Keratinocyte (primary cell): ENCODE data around the gene GMPS. TPM values are rescaled to one million over a fixed set of nuclear protein-coding genes. Genes with fewer than 3 reads are reported as not detected.

Experiments
- DNase-seq: peaks from one replicate; pipeline ENCODE4 v3.0.0-alpha.2; 2011; ENCODE audit warnings: low read depth, missing footprints, low spot score
- FAIRE-seq: peaks from 2 replicates; lab custom pipeline; 2011; peaks lifted over from hg19 to GRCh38; lab: Jason Lieb, UNC
- H2AFZ ChIP-seq: 2 replicates; pipeline ENCODE4 v1.6.0; 2012; ENCODE audit warnings: low read length, control low read depth, inconsistent platforms; ENCODE audit not compliant: control insufficient read depth
- H3K27ac ChIP-seq: 2 replicates; pipeline ENCODE4 v1.5.1; 2011; ENCODE audit warnings: low read length; ENCODE audit not compliant: control insufficient read depth, insufficient read depth
- H3K27me3 ChIP-seq: 3 replicates; pipeline ENCODE4 v1.6.0; 2011; ENCODE audit warnings: low read length; ENCODE audit not compliant: control insufficient read depth, insufficient read depth; ENCODE audit errors: extremely low read depth
- H3K36me3 ChIP-seq, 2 experiments: 2 replicates in 1 of 2; 3 replicates in 1 of 2; pipeline ENCODE4 v1.5.1; 2011; ENCODE audit warnings: low read length in 2 of 2, mild to moderate bottlenecking in 1 of 2; ENCODE audit not compliant: control insufficient read depth in 2 of 2, insufficient read depth in 2 of 2; ENCODE audit errors: extremely low read depth in 1 of 2
- H3K4me1 ChIP-seq: 3 replicates; pipeline ENCODE4 v1.5.1; 2011; ENCODE audit warnings: low read length; ENCODE audit not compliant: control insufficient read depth, insufficient read depth; ENCODE audit errors: extremely low read depth
- H3K4me2 ChIP-seq: 3 replicates; pipeline ENCODE4 v1.6.0; 2011; ENCODE audit warnings: low read depth, low read length; ENCODE audit not compliant: control insufficient read depth, insufficient read depth; ENCODE audit errors: extremely low read depth
- H3K4me3 ChIP-seq, 3 experiments: fragments of 200-600 bp in 1 of 3; sonication (generic) in 1 of 3; 2 replicates in 2 of 3; 3 replicates in 1 of 3; pipeline ENCODE4 v1.5.1; 2011 to 2016; ENCODE audit warnings: low read length in 3 of 3, mild to moderate bottlenecking in 3 of 3, control low read depth in 2 of 3, inconsistent platforms in 1 of 3, low read depth in 1 of 3, mixed read lengths in 1 of 3, mixed run types in 1 of 3, moderate library complexity in 1 of 3; ENCODE audit not compliant: control insufficient read depth in 2 of 3, insufficient read depth in 2 of 3; ENCODE audit errors: extremely low read depth in 1 of 3
- H3K79me2 ChIP-seq: 2 replicates; pipeline ENCODE4 v1.6.0; 2012; ENCODE audit warnings: low read length; ENCODE audit not compliant: control insufficient read depth, insufficient read depth
- H3K9ac ChIP-seq: 3 replicates; pipeline ENCODE4 v1.6.0; 2011; ENCODE audit warnings: low read length; ENCODE audit not compliant: control insufficient read depth, insufficient read depth; ENCODE audit errors: extremely low read depth
- H3K9me1 ChIP-seq: 3 replicates; pipeline ENCODE4 v1.6.0; 2011; ENCODE audit warnings: low read length; ENCODE audit not compliant: control insufficient read depth, insufficient read depth; ENCODE audit errors: extremely low read depth
- H3K9me3 ChIP-seq: 2 replicates; pipeline ENCODE4 v1.5.1; 2012; ENCODE audit warnings: low read depth, low read length; ENCODE audit not compliant: control insufficient read depth
- H4K20me1 ChIP-seq: 3 replicates; pipeline ENCODE4 v1.6.0; 2011; ENCODE audit warnings: low read length; ENCODE audit not compliant: control insufficient read depth, insufficient read depth; ENCODE audit errors: extremely low read depth
- CTCF ChIP-seq, 3 experiments: IDR thresholded peaks in 1 of 3; conservative IDR thresholded peaks in 1 of 3; optimal IDR thresholded peaks in 1 of 3; 2 replicates in 2 of 3; 3 replicates in 1 of 3; pipeline versions ENCODE3 to v1.5.1; 2011; ENCODE audit warnings: low read length in 3 of 3, mild to moderate bottlenecking in 3 of 3, moderate library complexity in 2 of 3, control low read depth in 1 of 3, inconsistent platforms in 1 of 3; ENCODE audit not compliant: insufficient read depth in 2 of 3; ENCODE audit errors: extremely low read depth in 1 of 3
- EZH2 ChIP-seq: IDR thresholded peaks from one replicate; pipeline ENCODE4 v1.6.1; 2012; ENCODE audit warnings: inconsistent platforms, mild to moderate bottlenecking, low read length, moderate library complexity
- dilution Hi-C: fragments of 300-500 bp; cut with MboI; formaldehyde crosslinking; loops from one replicate; pipeline ENCODE4 v1.7.0; 2020; ENCODE audit warnings: low sequenced_read_pairs; ENCODE audit not compliant: extremely low pct_ligation_motif_present
- polyA plus RNA-seq, 5 experiments: library from polyadenylated mRNA; depleted of rRNA in 3 of 5; stranded (reverse) in 3 of 5; stranded (forward) in 1 of 5; unstranded in 1 of 5; fragments of >200 nt; gene quantifications; 1 replicate in 1 of 5; 2 replicates in 3 of 5; 3 replicates in 1 of 5; pipeline versions ENCODE4 v1.2.1 to v1.2.3, GENCODE V29; 2011 to 2012; ENCODE audit warnings: missing spikeins in 2 of 5, low read depth in 1 of 5, low replicate concordance in 1 of 5

Gene GMPS
- polyA plus RNA-seq, 1 donor (not counting 4 experiments of a cell fraction or from before 2014, with no cell fraction given): 51.8 TPM

DNA sequence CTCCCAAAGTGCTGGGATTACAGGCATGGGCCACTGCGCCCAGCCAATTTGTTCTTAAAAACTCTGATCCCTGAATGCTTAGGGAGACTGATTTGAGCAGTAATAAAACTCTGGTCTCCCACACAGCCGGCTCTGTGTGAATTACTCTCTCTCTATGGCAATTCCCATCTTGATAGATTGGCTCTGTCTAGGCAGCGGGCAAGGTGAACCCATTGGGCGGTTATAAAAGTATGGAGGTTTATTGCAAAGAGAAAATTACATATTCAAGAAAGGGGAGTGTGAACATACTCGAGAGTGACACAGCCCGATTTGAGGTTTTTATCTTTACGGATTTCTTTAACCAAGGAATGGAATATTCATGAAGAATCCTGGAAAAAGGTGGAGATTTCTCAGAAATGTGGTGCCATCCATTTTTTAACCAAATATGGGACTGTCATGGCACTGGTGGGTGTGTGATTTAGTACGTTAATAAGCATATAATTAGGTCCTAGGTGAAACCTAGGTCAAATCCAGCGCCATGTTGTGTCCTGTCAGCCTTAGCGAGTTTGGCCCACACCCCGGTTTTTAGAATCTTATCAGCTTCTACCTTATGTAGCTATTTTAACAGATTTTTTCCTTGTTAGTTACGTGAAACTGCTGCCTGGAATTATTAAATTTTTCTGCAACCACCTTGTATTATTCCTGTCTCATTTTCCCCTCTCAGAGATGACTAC, 7.2 kb upstream of the GMPS start:
- Histone ChIP-seq H3K9ac (no peak overlapping the region), H3K4me3 (no peak overlapping the region), H3K4me2 (no peak overlapping the region), H2AFZ (no peak overlapping the region), H3K79me2 (no peaks in the 10 kb centered on the region), H3K36me3 (no peaks in the 10 kb centered on the region), H3K9me1 (no peaks in the 10 kb centered on the region), H4K20me1 (no peaks in the 10 kb centered on the region), H3K27ac (no peak overlapping the region), H3K27me3 (no peaks in the 10 kb centered on the region), H3K4me1 (peaks cover 5% of the 10 kb centered on the region), H3K9me3 (no peaks in the 10 kb centered on the region)
- FAIRE-seq: no peak
- dilution Hi-C loops: no loop called here
- no peak for TF ChIP-seq CTCF (optimal IDR thresholded peaks at IDR 0.05 in 1 of 3, IDR thresholded peaks at IDR 0.05 in 1 of 3, conservative IDR thresholded peaks at IDR 0.05 in 1 of 3; ENCODE audit: extremely low read depth in 1 of 3, insufficient read depth in 2 of 3, low read length in 3 of 3)
- TF ChIP-seq EZH2: no peak
- DNase-seq: no peak

DNA sequence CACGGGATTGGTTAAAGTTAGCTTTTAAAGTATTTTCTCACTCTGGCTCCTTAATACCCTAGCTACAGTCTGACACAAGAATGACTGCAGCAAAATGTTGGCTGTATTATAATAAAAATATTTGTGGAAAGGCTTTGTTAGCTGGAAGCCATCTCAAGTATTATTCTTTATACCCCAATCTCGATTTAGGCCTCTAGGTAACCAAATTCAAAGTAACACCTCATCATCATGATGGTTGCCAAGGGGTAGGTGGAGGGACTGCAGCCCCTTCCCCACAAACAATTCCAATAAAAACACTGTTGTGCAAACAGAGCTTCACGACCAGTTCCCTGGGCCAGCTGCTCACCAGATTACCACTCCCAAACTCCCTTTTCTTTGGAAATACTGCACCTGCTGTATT, 759 bp upstream of the GMPS start:
- DNase-seq: no peak
- Histone ChIP-seq H3K79me2 (peaks cover 42% of the 10 kb centered on the region), H3K27ac (peak overlapping the region; percentile 34), H3K4me2 (peak overlapping the region; percentile 72), H3K9me3 (no peaks in the 10 kb centered on the region), H3K9me1 (no peaks in the 10 kb centered on the region), H3K36me3 (no peaks in the 10 kb centered on the region), H2AFZ (peak overlapping the region; percentile 97), H3K4me1 (peaks cover 12% of the 10 kb centered on the region), H4K20me1 (no peaks in the 10 kb centered on the region), H3K27me3 (no peaks in the 10 kb centered on the region), H3K4me3 (peak overlapping the region; percentile 25 to 53 (median 36)), H3K9ac (peak overlapping the region; percentile 59)
- TF ChIP-seq EZH2 (no peak), CTCF (optimal IDR thresholded peaks at IDR 0.05 in 1 of 3, IDR thresholded peaks at IDR 0.05 in 1 of 3, conservative IDR thresholded peaks at IDR 0.05 in 1 of 3; ENCODE audit: extremely low read depth in 1 of 3, insufficient read depth in 2 of 3, low read length in 3 of 3) (no peak)
- no peak for FAIRE-seq
- dilution Hi-C loops: no loop called here
